HG03280 (cell line): ENCODE measurements around the gene RNF126.
"Not testable (repeated sequence)": the region's sequence is repeated elsewhere in the genome, so short reads cannot be mapped to it uniquely, and the experiment has no call there.

Source experiments
- ATAC-seq: cut with Tn5 transposase; IDR thresholded peaks from one replicate; pipeline ENCODE4 v1.9.1; 2021; ENCODE audit warnings: mild to moderate bottlenecking, moderate library complexity; ENCODE audit not compliant: unreplicated experiment

Gene RNF126

GRCh38 chr19:616062-616700, 46.8 kb downstream of the RNF126 start:
- ATAC-seq: no peak

GRCh38 chr19:615619-616018, 47.4 kb downstream of the RNF126 start:
- no peak for ATAC-seq

GRCh38 chr19:613732-614567, 49.1 kb downstream of the RNF126 start:
- no peak for ATAC-seq

GRCh38 chr19:612941-613340, 50.1 kb downstream of the RNF126 start:
- ATAC-seq: no peak

GRCh38 chr19:611481-611868, 51.5 kb downstream of the RNF126 start:
- no peak for ATAC-seq

GRCh38 chr19:610801-611480, 52.1 kb downstream of the RNF126 start:
- ATAC-seq: no peak

GRCh38 chr19:610071-610800, 52.8 kb downstream of the RNF126 start:
- no peak for ATAC-seq

- ATAC-seq: no peak
Observed at GRCh38 chr19:609004-609346, 54.0 kb downstream of the RNF126 start.

GRCh38 chr19:608155-609003, 54.6 kb downstream of the RNF126 start:
- no peak for ATAC-seq

- ATAC-seq: no peak
Observed at GRCh38 chr19:607301-608154, 55.5 kb downstream of the RNF126 start.

GRCh38 chr19:605061-605971, 57.7 kb downstream of the RNF126 start:
- ATAC-seq: not testable (repeated sequence)

- no peak for ATAC-seq
Observed at GRCh38 chr19:604355-604754, 58.7 kb downstream of the RNF126 start.

GRCh38 chr19:603779-604178, 59.2 kb downstream of the RNF126 start:
- ATAC-seq: not testable (repeated sequence)

GRCh38 chr19:603302-603639, 59.7 kb downstream of the RNF126 start:
- ATAC-seq: not testable (repeated sequence)

- ATAC-seq: no peak
Observed at GRCh38 chr19:602391-603301, 60.4 kb downstream of the RNF126 start.

- ATAC-seq: no peak
Observed at GRCh38 chr19:601790-602189, 61.2 kb downstream of the RNF126 start.

GRCh38 chr19:601310-601709, 61.7 kb downstream of the RNF126 start:
- no peak for ATAC-seq
